ENCODE results near the gene FOXO4.
"Not testable (repeated sequence)": the region's sequence is repeated elsewhere in the genome, so short reads cannot be mapped to it uniquely, and the experiment has no call there.

Gene FOXO4, protein sequence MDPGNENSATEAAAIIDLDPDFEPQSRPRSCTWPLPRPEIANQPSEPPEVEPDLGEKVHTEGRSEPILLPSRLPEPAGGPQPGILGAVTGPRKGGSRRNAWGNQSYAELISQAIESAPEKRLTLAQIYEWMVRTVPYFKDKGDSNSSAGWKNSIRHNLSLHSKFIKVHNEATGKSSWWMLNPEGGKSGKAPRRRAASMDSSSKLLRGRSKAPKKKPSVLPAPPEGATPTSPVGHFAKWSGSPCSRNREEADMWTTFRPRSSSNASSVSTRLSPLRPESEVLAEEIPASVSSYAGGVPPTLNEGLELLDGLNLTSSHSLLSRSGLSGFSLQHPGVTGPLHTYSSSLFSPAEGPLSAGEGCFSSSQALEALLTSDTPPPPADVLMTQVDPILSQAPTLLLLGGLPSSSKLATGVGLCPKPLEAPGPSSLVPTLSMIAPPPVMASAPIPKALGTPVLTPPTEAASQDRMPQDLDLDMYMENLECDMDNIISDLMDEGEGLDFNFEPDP

DNA sequence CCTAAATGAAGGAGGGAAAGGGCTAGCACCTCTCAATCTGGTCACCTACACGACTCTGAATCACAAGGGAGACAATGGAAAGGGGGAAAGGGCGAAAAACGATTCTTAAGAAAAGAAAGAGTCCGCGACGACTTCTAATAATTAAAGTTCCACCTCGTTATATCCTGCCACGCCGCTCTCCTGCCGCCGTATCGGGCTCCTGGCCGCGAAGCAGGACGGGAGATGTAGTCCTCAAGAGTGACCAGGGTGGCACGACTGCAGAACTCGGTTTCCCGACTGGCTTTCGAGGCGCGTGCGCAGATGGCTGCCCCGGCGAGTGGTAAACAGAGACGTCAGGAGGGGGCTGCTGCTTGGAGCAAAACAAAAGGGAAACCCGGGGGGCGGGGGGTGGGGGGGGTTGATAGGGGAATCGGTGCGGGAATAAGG is at the start of gene FOXO4:
FOXO4 (plus strand) TSS at position 297 of the 426 bp plus-strand sequence. CDS start 678 bp downstream, outside the sequence.
- peak; percentile 75 for DNase-seq

DNA sequence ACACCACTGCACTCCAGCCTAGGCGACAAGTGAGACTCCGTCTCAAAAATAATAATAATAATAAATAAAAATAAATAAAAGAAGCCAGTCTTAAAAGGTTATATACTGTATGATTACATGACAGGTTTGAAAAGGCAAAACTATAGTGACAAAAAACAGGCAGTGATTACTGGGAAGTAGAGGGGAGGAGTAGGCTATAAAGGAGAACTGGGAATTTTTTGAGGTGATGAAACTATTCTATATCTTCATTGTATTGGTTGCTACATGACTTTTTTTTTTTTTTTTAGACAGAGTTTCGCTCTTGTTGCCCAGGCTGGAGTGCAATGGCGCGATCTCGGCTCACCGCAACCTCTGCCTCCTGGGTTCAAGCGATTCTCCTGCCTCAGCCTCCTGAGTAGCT is 47.8 kb upstream of the FOXO4 start:
- not testable (repeated sequence) for DNase-seq

DNA sequence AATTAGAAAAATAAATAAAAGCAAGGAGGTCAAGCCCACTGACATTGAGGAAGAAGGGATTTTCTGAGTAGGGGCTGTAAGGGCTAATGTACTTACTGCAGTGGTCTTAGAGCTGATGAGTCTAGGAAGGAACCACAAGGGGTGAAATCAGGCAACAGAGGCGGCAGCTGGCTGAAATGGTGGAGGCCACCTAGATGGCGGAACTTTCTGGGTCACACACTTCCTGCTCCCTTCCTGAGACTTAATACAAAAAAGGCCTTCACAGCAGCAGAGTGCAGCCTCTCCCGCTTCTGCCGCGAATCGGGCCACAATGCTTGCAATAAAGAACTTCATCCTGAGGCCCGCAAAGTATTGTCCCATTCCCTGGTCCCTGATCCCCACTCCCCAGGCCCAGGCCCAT is 42.9 kb upstream of the FOXO4 start:
- DNase-seq: no peak

DNA sequence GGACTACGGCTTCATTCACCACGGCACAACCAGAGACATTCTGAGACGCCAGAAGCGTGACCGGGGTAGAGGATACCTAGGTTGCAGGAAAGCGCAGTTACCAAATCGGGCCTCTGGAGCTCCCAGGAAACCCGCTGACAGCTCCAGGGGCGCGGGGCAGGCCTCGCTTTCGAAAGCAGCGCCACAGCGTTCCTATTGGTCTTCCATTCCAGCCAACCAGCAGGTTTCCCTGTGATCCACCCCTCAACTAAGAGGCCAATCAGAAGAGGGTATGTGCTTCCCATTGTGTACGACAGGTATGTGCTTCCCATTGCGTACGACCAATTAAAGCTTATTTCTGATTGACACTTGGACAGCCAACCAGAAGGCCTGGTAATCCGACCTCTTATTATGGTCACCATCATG is 42.4 kb upstream of the FOXO4 start:
- DNase-seq: no peak

DNA sequence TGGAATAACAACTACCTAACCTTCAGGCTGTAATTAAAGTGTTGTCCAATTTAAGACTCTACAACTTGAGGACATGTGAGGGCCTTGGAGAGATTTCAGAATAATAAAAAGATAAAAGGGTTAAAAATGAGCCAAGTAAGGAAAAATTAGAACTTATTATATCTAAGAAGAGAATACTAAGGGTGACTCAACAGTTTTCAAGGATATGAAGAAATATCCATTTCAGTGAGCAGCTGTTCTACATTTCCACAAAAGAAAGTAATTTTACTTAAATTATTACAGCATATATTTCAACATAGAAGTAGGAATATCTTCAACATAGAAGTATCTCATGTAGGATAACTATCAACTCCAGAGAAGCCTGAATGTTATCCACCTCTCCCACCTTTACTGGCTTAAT is 38.8 kb upstream of the FOXO4 start:
- no peak for DNase-seq

DNA sequence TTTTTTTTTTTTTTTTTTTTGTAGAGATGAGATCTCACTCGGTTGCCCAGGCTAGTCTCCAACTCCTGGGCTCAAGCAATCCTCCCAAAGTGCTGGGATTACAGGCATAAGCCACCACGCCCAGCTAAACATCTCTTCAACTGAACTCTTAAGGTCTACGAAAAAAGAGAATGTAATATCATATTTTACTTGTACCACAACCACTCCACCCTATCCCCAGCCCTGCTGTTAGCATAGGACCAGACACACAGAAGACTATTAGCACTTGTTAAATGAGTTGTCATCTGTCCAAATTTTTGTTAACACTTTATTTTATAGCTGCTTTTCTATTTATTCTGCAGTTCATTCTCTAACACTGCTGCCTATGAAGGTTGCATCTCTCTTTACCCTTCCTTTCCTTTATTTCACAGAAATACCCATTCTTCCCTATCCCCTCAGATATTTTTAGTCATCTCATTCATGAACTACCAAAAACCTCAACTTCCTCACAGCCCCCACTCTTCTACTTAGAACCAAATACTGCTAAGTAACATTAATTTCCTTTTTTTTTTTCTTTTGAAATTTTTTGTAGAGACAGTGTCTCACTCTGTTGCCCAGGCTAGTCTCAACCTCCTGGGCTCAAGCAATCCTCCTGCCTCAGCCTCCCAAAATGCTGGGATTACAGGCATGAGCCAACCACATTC is 37.7 kb upstream of the FOXO4 start:
- DNase-seq: no peak

DNA sequence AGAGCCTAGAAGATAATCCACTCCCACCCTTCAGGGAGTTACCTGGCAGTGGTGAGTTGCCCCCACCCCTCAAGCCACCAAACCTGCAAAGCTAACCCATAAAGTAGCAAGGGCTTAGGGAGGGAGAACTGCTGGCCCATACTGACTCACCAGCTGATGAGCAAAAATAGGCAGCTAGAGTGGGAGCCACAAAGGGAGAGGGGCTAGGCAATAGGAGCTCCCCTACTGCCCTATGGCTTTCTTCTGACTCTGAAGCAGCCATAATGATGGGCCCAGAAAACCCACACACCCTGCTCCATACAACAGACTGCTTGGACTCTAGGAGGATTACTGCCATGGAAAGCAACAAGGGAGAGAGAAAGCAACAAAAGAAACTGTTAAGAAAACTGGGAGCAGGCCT is 35.5 kb upstream of the FOXO4 start:
- no peak for DNase-seq

DNA sequence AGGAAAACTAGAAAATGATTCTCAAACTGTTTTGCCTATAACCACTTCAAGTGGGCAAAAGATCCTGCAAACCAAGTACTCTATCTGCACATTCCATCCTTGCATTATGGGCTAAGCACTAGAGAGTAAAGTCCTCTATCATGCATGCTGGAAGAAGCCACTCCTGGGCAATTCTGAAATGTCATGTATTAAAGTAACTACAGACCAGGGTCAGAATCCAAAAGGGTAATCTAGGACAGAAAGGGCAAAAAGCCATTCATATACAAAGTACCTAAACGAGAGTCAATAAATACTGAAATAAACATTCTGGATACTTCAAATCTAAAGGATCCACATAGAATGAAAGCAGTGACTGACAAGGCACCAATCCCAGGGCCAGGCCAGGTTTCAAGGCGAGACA is 28.6 kb upstream of the FOXO4 start:
- DNase-seq: no peak

DNA sequence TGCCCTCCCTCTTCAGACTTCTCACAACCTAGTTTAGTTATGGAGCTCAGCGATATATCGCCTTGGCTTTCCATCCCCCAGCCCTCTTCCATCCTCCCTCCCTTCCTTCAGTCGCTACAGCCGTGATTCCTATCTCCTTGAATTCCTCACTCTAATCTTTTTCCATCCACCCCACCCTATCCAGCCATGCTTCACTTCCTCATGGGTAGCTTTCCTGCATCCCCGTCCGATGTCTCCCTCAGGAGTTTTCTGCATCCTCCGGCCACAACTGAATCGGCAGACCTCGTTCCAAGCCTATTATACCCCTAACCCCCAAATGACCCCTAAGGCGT is 28.0 kb upstream of the FOXO4 start:
- DNase-seq: no peak

DNA sequence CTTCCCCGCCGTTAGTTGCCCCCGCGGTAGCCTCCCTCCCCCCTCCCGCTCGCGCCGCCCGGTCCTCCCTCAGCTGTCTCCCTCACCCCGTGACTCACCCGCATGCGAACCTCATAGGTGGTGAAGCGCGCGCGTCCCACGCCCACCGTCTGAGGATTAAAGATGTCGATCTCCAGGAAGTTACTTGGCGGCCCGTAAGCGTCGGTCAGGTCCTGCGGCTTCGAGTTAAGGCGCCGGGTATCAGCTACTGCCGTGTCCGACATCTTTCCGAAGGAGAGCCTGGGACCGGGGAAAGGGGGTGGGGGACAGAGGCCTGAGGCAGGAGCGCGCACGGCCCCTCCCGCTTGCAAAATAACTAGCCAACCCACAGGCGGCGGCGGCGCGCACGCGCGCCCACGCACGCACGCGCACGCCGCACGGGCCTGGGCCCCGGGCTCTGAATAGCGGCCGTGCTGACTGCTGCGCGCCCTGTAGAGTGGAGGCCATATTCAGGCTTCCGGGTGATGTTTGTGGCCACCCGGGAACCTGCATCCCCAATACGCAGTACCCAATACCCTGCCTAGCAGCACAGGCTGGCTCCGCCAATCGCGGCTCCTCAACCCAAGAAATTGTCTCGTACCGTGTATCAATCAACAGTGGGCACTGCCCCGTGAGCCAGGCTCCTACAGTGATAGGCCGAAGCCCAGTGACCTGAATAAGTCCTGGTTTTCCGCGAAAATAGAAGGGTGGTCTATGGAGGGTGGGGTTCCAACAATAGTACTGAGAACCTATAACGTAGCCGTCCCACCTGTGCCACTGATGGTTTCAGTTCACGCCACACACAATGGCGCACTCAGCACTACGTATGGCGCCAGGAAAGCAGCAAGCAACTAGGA is 27.4 kb upstream of the FOXO4 start, which contains the start of gene SNX12:
SNX12 (minus strand) TSS at position 291 of the 875 bp plus-strand sequence; CDS start at position 263, 28 bp downstream.
- peak; percentile 94 for DNase-seq

DNA sequence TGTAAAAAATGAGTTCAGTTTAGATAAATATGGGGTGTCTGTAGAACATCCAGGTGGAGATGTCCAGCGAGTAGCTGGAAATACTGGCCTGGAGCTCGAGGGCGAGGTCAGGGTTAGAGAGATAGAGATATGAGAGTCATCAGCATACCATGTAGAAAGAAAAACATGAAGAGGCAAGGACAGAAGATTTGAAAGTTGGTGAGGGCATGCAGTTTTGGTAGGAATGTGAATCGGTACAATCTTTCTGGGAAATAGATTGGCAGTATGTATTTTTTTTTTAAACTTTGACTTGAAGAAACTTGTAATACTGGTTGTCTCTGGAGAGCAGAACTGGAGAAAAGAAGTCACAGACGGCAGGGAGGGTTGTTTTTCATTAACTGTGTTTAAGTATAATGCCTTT is 25.1 kb upstream of the FOXO4 start:
- DNase-seq: no peak

DNA sequence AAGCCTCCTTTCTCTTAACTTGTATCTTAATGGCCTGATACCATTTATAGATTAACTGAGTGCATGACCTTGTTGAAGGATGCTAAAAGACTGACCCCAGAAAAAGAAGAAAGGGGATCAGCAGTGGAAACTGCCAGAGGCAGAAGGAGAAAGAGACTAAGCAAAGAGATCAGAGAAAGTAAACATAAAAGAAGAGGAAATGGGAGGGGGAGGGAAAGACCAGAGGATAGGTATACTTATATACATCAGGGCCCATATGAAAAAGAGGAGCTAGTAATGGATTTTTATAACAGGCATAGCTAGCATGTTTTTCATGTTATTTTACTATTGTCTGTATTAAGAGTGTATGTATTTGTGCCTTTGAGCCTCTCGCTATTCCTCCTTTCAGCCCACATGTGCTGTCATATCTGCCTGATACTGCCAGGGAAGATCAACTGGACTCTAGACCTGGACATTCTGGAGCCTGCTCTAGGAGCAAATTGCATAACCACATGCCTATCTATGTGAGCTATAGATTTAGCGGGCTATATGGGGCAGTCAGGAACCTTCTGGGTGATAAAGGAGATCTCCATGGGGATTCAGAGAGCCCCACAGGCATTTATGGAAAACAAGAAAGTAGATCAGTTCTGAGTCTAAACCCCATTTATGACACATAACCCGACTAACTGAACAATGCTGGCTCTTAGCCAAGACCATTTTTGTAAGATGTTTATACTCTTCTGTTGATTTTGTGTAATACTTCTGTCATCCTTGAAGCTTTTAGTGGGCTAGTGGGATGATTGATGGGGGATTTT is 14.1 kb upstream of the FOXO4 start:
- no peak for DNase-seq

DNA sequence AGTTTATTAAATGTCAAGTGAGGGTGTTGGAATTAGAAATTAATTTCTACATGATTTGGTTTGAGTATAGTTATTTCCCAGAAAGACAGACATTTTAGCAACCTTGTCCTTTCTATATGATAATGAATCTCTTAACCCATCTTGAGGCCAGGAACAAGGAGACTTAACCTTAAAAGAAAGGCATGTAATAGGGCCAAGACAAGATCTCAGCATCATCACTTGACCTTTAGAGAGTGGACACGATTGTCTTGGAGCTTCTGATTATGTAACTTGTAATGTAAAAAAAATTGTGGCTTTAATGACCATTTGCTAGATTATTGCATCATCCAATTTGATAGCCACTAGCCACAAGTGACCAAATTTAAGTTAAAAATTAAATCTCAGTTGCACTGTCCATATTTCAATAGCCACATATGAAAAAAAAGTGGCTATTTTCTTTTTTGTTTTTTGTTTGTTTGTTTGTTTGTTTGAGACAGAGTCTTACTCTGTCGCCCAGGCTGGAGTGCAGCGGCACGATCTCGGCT is 13.5 kb upstream of the FOXO4 start:
- DNase-seq: no peak

DNA sequence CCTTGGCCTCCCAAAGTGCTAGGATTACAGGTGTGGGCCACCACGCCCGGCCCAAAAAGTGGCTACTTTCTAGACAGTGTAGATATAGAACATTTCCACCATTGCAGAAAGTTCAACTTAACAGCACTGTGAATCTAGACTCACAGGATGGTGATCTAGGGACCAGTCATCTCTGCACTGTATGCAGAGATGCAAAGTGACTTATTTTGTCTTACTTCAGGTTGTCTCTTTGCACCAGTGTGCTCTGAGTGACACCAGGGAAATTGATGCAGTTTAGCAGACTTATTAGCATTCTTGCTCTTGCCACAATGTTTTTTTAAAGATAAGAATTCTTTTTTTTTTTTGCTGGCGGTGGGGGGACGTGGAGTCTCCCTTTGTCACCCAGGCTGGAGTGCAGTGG is 12.8 kb upstream of the FOXO4 start:
- no peak for DNase-seq

DNA sequence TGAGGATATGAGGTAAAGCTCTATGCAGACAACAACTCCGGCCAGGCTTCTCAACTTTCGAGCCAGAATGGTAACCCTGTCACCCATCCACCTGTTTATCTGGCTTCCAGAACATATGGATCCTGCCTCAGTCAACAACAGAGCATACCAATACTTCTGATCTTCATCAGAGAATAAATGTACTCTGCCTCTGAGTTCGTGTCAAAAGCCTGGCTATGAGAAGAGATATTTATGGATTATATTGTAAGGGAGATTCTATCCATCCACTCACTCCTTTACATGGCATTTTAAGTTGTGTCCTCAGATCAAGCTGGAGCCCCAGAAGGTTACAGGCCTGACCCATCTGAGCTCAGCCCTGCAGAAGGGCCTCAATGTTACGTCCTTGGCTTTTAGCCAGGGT is 9.8 kb upstream of the FOXO4 start:
- no peak for DNase-seq

DNA sequence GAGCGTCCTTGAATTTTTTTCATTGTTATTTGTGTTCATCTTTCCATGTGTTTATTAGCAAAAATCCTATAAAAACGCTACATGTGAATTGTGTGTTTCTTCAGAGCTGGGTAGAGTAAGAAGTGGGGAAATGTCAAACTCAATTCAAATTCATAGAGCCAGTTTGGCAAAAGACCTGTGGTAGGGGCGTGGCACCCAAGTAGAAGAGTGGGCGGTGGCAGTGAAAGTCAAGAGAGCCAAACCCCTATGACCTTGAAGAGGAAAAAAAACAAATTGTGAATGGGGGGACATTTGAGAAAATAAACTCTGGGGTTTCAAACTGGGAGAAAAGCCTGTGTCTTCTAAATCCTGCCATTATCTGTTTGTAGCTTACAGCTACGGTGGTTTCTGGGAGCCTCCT is 4.4 kb upstream of the FOXO4 start:
- no peak for DNase-seq

DNA sequence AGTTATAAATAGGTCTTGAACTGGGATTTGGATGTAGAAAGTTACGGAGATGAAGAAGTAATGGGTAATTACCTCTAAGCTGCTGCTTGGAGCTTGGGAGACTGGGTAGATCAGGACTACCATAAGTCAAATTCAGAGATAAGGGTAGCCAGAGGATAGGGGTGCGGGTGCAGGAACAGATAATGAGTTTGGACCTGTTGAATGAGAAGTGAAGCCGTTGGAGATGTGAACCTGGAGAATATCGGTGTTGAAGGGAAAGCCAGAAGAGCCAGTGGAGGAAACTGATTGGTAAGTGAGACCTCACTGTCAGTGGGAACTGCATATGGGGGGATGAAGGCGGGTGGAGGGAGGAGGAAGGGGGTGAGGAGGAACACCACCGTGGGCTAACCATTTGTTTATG is 618 bp upstream of the FOXO4 start:
- DNase-seq: no peak

DNA sequence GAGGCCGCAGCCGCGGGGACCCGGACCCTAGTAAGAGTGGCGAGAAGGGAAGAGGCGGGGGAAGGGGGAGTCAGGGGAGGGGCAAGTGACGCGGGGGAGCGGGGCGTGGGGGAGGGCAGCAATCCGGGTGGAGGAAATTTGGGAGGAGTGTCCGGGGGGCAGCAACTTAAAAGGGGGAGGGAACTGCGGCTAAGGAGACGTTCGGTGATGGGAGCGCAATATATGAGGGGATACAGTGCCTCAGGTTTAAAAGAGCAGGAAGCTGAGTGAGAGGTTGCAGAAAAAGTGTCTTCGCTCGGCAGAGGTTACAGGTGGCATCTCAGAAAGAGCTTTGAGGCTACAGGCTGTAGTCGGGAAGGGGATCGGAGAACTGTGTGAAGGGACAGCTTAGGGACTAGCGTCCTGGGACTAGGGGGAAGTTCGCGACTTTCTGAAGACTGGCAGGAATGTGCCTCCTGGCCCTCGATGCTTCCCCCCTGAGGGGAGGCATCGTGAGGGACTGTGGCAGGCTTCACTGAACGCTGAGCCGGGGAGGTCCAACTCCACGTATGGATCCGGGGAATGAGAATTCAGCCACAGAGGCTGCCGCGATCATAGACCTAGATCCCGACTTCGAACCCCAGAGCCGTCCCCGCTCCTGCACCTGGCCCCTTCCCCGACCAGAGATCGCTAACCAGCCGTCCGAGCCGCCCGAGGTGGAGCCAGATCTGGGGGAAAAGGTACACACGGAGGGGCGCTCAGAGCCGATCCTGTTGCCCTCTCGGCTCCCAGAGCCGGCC is 519 bp downstream of the FOXO4 start:
- DNase-seq: no peak

DNA sequence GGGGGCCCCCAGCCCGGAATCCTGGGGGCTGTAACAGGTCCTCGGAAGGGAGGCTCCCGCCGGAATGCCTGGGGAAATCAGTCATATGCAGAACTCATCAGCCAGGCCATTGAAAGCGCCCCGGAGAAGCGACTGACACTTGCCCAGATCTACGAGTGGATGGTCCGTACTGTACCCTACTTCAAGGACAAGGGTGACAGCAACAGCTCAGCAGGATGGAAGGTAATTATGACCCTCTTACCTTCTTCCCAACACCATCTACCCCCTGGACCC is 1.0 kb downstream of the FOXO4 start:
- no peak for DNase-seq

DNA sequence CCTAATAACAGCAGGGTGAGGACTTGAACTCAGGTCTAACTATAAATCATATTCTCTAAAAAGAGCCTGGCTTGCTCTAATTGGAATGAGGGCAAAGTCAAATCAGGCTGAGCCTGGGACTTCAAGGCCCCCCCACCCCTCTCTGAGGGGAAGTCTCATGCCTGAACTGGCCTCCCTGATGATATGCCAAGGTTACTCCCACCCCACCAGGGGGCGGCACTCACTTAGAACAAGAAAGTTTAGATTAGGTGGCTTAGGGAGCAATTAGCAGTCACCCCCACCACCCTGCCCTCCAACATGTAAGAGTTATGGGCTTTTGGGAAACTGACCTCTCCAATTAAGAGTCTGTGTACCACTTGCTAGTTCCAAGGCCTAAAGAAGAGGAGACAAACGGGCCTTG is 2.7 kb downstream of the FOXO4 start:
- no peak for DNase-seq

DNA sequence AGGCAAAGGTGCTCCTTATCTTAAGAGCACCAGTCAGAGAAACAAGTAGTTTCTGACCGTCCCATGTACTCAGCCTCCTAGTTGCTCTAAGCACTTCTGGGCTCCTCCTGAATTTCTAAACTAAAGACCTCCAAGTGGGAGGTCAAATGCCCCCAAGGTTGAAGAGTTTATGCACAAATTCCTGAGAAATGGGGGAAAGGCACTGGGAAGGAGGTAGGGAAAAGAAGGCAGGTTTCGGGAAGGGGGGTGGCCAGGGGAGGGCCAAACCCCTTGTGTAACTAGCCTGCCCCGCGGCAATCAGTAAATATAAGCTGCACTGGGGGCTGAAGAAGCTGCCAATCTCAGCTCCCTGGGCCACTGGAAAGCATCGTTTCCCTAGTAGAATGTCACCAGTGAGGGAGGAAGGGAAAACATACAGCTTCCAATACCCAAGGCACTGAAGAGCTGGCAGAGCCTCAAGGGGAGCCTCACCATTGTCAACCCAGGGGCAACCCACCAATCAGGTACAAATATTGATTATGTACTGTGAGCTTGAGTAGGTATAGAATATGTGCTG is 3.4 kb downstream of the FOXO4 start:
- no peak for DNase-seq
